HUES48 (cell line): ENCODE data around the gene MEF2D.

ENCODE experiments used
- H3K27ac ChIP-seq: one replicate; pipeline ENCODE4 v1.7.0; 2013; ENCODE audit warnings: low read depth, low read length, inconsistent platforms
- H3K27me3 ChIP-seq: 2 replicates; pipeline ENCODE4 v1.6.1; 2013; ENCODE audit warnings: mild to moderate bottlenecking, low read length; ENCODE audit not compliant: control insufficient read depth, insufficient read depth
- H3K36me3 ChIP-seq: 2 replicates; pipeline ENCODE4 v1.6.1; 2013; ENCODE audit warnings: low read length; ENCODE audit not compliant: control insufficient read depth, insufficient read depth
- H3K4me1 ChIP-seq: 2 replicates; pipeline ENCODE4 v1.6.1; 2013; ENCODE audit warnings: mild to moderate bottlenecking, low read length; ENCODE audit not compliant: control insufficient read depth, insufficient read depth
- H3K4me3 ChIP-seq: 2 replicates; pipeline ENCODE4 v1.5.1; 2013; ENCODE audit warnings: mild to moderate bottlenecking, low read depth, low read length
- H3K9ac ChIP-seq: 2 replicates; pipeline ENCODE4 v1.6.1; 2013; ENCODE audit warnings: mild to moderate bottlenecking, low read depth, low read length, moderate library complexity
- H3K9me3 ChIP-seq: 2 replicates; pipeline ENCODE4 v1.6.1; 2013; ENCODE audit warnings: low read length; ENCODE audit not compliant: control insufficient read depth, insufficient read depth

MEF2D gene

GRCh38 chr1:156486421-156487344, 13.9 kb downstream of the MEF2D start:
- Histone ChIP-seq H3K27me3 (no peaks in the 10 kb centered on the region), H3K9me3 (no peaks in the 10 kb centered on the region), H3K9ac (no peak overlapping the region), H3K36me3 (peaks cover 12% of the 10 kb centered on the region), H3K27ac (no peak overlapping the region), H3K4me1 (peaks cover 30% of the 10 kb centered on the region), H3K4me3 (no peak overlapping the region)

GRCh38 chr1:156485984-156486383, 14.6 kb downstream of the MEF2D start:
- Histone ChIP-seq H3K27ac (no peak overlapping the region), H3K27me3 (no peaks in the 10 kb centered on the region), H3K9ac (no peak overlapping the region), H3K4me3 (no peak overlapping the region), H3K9me3 (no peaks in the 10 kb centered on the region), H3K4me1 (peaks cover 33% of the 10 kb centered on the region), H3K36me3 (peaks cover 12% of the 10 kb centered on the region)

- no peak overlapping the region for H3K9ac ChIP-seq
- no peak overlapping the region for H3K27ac ChIP-seq
- H3K36me3 ChIP-seq: peaks cover 21% of the 10 kb centered on the region
- H3K27me3 ChIP-seq: no peaks in the 10 kb centered on the region
- no peak overlapping the region for H3K4me3 ChIP-seq
- no peaks in the 10 kb centered on the region for H3K9me3 ChIP-seq
- H3K4me1 ChIP-seq: peaks cover 27% of the 10 kb centered on the region
These were observed 16.0 kb downstream of the MEF2D start for GRCh38 chr1:156484480-156485058.

- H3K27me3 ChIP-seq: no peaks in the 10 kb centered on the region
- H3K9ac ChIP-seq: no peak overlapping the region
- peaks cover 18% of the 10 kb centered on the region for H3K4me1 ChIP-seq
- peaks cover 31% of the 10 kb centered on the region for H3K36me3 ChIP-seq
- no peaks in the 10 kb centered on the region for H3K9me3 ChIP-seq
- H3K4me3 ChIP-seq: no peak overlapping the region
- H3K27ac ChIP-seq: no peak overlapping the region
These were observed 17.2 kb downstream of the MEF2D start for GRCh38 chr1:156483397-156483796.

- Histone ChIP-seq H3K27ac (no peak overlapping the region), H3K36me3 (peaks cover 42% of the 10 kb centered on the region), H3K9me3 (no peaks in the 10 kb centered on the region), H3K4me3 (no peak overlapping the region), H3K9ac (no peak overlapping the region), H3K27me3 (no peaks in the 10 kb centered on the region), H3K4me1 (peaks cover 22% of the 10 kb centered on the region)
These were observed 18.3 kb downstream of the MEF2D start for GRCh38 chr1:156482276-156482675.

- no peaks in the 10 kb centered on the region for H3K27me3 ChIP-seq
- no peak overlapping the region for H3K4me3 ChIP-seq
- no peak overlapping the region for H3K9ac ChIP-seq
- H3K9me3 ChIP-seq: no peaks in the 10 kb centered on the region
- peaks cover 25% of the 10 kb centered on the region for H3K4me1 ChIP-seq
- H3K27ac ChIP-seq: no peak overlapping the region
- peaks cover 47% of the 10 kb centered on the region for H3K36me3 ChIP-seq
These were observed 19.0 kb downstream of the MEF2D start for GRCh38 chr1:156481527-156481926.

- H3K36me3 ChIP-seq: peaks cover 55% of the 10 kb centered on the region
- H3K9me3 ChIP-seq: no peaks in the 10 kb centered on the region
- H3K27ac ChIP-seq: no peak overlapping the region
- no peaks in the 10 kb centered on the region for H3K27me3 ChIP-seq
- H3K9ac ChIP-seq: no peak overlapping the region
- no peak overlapping the region for H3K4me3 ChIP-seq
- H3K4me1 ChIP-seq: peaks cover 25% of the 10 kb centered on the region
These were observed 20.0 kb downstream of the MEF2D start for GRCh38 chr1:156480411-156481192.

GRCh38 chr1:156480016-156480370, 20.6 kb downstream of the MEF2D start:
- Histone ChIP-seq H3K27me3 (no peaks in the 10 kb centered on the region), H3K4me3 (no peak overlapping the region), H3K9me3 (no peaks in the 10 kb centered on the region), H3K27ac (no peak overlapping the region), H3K4me1 (peaks cover 25% of the 10 kb centered on the region), H3K36me3 (peaks cover 61% of the 10 kb centered on the region), H3K9ac (no peak overlapping the region)

- no peaks in the 10 kb centered on the region for H3K27me3 ChIP-seq
- no peak overlapping the region for H3K4me3 ChIP-seq
- no peak overlapping the region for H3K27ac ChIP-seq
- H3K4me1 ChIP-seq: peaks cover 25% of the 10 kb centered on the region
- H3K9me3 ChIP-seq: no peaks in the 10 kb centered on the region
- peaks cover 68% of the 10 kb centered on the region for H3K36me3 ChIP-seq
- H3K9ac ChIP-seq: no peak overlapping the region
These were observed 21.2 kb downstream of the MEF2D start for GRCh38 chr1:156479093-156480015.

- no peaks in the 10 kb centered on the region for H3K27me3 ChIP-seq
- no peak overlapping the region for H3K27ac ChIP-seq
- H3K36me3 ChIP-seq: peaks cover 79% of the 10 kb centered on the region
- H3K9me3 ChIP-seq: no peaks in the 10 kb centered on the region
- H3K4me3 ChIP-seq: no peak overlapping the region
- peaks cover 25% of the 10 kb centered on the region for H3K4me1 ChIP-seq
- no peak overlapping the region for H3K9ac ChIP-seq
These were observed 22.3 kb downstream of the MEF2D start for GRCh38 chr1:156478250-156478627.
